Measurements from ENCODE around the gene PRR5L.

PRR5L gene

DNA sequence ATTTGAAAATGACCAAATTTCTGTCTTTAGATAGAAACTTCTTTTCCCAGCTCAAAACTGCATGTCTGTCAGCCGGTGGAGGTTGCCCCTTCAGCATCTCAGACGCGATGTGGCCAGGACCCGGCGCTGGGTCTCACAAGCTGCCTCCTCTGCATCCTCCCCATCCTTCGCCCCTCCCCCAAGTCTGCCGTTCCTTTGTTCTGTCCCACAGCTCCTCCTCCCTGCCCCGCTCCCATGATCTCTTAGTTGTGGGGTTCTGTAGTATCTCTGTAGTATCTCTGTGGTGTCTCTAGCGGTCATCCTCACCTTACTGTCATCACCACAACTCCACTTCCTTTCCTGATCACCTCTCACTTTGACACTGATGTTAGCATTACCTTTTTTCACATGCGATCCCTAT is 164.1 kb downstream of the PRR5L start:
- H3K36me3 Mint-ChIP-seq (ENCODE audit: low read depth), result peaks cover 25% of the 10 kb centered on the region
- no peak for DNase-seq

DNA sequence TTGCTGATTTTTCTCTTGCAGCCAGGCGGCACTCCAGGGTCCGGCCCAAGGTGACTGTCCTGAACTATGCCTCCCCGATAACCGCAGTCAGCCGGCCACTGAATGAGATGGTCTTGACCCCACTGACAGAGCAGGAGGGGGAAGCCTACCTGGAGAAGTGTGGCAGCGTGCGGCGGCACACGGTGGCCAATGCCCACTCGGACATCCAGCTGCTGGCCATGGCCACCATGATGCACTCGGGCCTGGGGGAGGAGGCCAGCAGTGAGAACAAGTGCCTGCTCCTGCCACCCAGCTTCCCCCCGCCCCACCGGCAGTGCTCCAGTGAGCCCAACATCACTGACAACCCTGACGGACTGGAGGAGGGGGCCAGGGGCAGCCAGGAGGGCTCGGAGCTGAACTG is 166.2 kb downstream of the PRR5L start:
- peaks cover 6% of the 10 kb centered on the region for H3K4me1 Mint-ChIP-seq
- H3K4me3 Mint-ChIP-seq, result no peak overlapping the region
- no peak for TF ChIP-seq CTCF (IDR thresholded peaks at IDR 0.05)
- no peak for DNase-seq
- H3K27me3 Mint-ChIP-seq (ENCODE audit: low read depth, poor library complexity), result no peaks in the 10 kb centered on the region
- H3K36me3 Mint-ChIP-seq (ENCODE audit: low read depth), result peaks cover 44% of the 10 kb centered on the region
- no peak overlapping the region for H3K27ac Mint-ChIP-seq
- H3K9me3 Mint-ChIP-seq, result no peaks in the 10 kb centered on the region

More for the DNA sequence above, 164.1 kb downstream of the PRR5L start:
- Mint-ChIP-seq H3K27me3 (ENCODE audit: low read depth, poor library complexity) (no peaks in the 10 kb centered on the region), H3K27ac (no peak overlapping the region), H3K4me1 (peaks cover 27% of the 10 kb centered on the region), H3K9me3 (no peaks in the 10 kb centered on the region), H3K4me3 (no peak overlapping the region)
- TF ChIP-seq CTCF (IDR thresholded peaks at IDR 0.05), result no peak

GRCh38 chr11:36463781-36464180 is 167.7 kb downstream of the PRR5L start:
- DNase-seq, result no peak
- Mint-ChIP-seq H3K4me1 (peaks cover 10% of the 10 kb centered on the region), H3K4me3 (no peak overlapping the region), H3K9me3 (no peaks in the 10 kb centered on the region), H3K27me3 (ENCODE audit: low read depth, poor library complexity) (no peaks in the 10 kb centered on the region), H3K36me3 (ENCODE audit: low read depth) (peaks cover 36% of the 10 kb centered on the region), H3K27ac (no peak overlapping the region)
- TF ChIP-seq CTCF (IDR thresholded peaks at IDR 0.05), result no peak

DNA sequence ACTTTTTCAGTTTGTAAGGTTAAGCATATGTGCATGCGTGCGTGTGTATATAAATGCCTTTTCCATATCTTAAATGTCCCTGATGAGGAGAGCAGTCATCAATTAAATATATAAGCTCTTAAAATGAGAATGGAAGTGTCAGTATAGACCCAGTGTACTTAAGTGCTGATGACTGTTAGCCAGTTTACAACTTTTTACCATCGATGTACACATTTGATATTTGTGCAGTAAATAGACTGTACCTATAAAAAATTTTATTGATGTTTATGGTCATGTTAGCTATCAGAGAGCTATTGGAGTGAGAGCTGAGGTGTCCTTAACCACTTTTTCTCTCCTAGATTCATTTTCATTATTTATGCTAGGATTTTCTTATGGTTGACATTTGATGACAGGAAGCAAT is 168.6 kb downstream of the PRR5L start:
- Mint-ChIP-seq H3K4me1 (peaks cover 10% of the 10 kb centered on the region), H3K27ac (no peak overlapping the region), H3K9me3 (no peaks in the 10 kb centered on the region), H3K4me3 (no peak overlapping the region), H3K36me3 (ENCODE audit: low read depth) (peaks cover 36% of the 10 kb centered on the region), H3K27me3 (ENCODE audit: low read depth, poor library complexity) (no peaks in the 10 kb centered on the region)
- TF ChIP-seq CTCF (IDR thresholded peaks at IDR 0.05), result no peak
- no peak for DNase-seq

DNA sequence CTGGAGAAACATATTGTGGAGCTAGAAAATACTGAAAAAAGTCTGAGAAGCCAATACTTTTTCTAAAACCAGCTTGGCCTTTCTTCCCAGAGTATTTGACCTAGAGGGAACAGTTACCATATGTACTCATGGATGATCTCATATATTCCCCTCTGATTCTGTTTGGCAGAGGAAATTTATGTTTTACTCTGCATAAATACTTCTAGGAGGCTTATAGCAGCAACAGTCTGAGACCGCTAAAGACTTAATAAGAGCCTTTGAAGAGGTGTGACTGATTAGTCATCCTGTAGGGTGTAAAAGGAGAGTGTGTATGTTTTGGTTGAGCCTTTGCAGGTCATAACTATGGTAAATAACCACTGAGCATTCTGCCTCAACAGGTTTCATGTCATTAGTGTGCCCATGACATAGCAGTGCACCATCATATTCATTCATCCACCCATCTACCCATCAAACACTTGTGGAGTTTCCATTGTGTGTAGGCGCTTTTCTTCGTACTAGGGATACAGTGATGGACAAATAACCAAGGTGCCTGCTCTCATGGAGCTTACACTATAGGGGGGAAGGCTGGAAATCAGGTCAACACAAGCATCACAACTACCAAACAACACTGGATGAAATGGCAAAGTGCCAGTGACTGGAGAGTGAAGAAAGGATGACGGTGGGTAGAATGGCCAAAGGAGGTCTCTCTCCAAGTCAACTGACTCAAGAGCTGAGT is 169.5 kb downstream of the PRR5L start:
- Mint-ChIP-seq H3K4me1 (peaks cover 4% of the 10 kb centered on the region), H3K36me3 (ENCODE audit: low read depth) (peaks cover 30% of the 10 kb centered on the region), H3K27me3 (ENCODE audit: low read depth, poor library complexity) (no peaks in the 10 kb centered on the region), H3K4me3 (no peak overlapping the region), H3K9me3 (no peaks in the 10 kb centered on the region), H3K27ac (no peak overlapping the region)
- DNase-seq, result no peak
- TF ChIP-seq CTCF (IDR thresholded peaks at IDR 0.05), result no peak

DNA sequence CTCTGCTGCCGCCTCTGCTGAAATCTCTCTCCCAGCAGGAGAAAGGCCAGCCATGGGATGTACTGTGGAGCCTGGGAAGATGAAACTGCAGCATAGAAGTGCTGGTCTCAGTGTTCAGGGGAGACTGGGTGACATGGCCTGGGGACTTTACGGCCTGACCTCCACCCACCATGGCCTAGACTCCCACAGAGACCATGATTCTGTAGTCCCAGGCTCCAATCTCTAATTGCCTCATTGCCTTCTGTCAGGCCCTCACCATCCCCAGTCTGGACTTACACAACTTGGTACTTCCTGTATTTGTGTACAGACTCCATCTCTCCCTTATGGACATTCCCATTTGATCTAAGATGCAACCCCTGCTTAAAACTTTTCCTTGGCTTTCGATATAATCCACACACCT is 170.9 kb downstream of the PRR5L start:
- Mint-ChIP-seq H3K27ac (no peak overlapping the region), H3K4me1 (peaks cover 3% of the 10 kb centered on the region), H3K27me3 (ENCODE audit: low read depth, poor library complexity) (no peaks in the 10 kb centered on the region), H3K9me3 (no peaks in the 10 kb centered on the region), H3K36me3 (ENCODE audit: low read depth) (peaks cover 29% of the 10 kb centered on the region), H3K4me3 (no peak overlapping the region)
- no peak for TF ChIP-seq CTCF (IDR thresholded peaks at IDR 0.05)
- DNase-seq, result no peak
